ENCODE data around the gene CR1.
"Not testable (repeated sequence)": the region's sequence is repeated elsewhere in the genome, so short reads cannot be mapped to it uniquely, and the experiment has no call there.

The CR1 gene

GRCh38 chr1:207634293-207634692 is 138.3 kb downstream of the CR1 start:
- not testable (repeated sequence) for H2BK5ac ChIP-seq (ENCODE audit: low read length); H3K27ac ChIP-seq (replicated peaks; ENCODE audit: low read length); H3K18ac ChIP-seq (ENCODE audit: low read length); H3K4me1 ChIP-seq (ENCODE audit: control insufficient read depth in 2 of 2, insufficient read depth in 1 of 2, low read depth in 1 of 2, low read length in 2 of 2); H3K4ac ChIP-seq (ENCODE audit: low read length); H2BK12ac ChIP-seq (ENCODE audit: low read length); H3K79me1 ChIP-seq (ENCODE audit: low read depth, low read length); H4K8ac ChIP-seq (ENCODE audit: low read depth, low read length); H2AK5ac ChIP-seq (ENCODE audit: low read depth, low read length); DNase-seq (ENCODE audit: low spot score); H3K36me3 ChIP-seq (replicated peaks in 1 of 2; ENCODE audit: control insufficient read depth in 2 of 2, insufficient read depth in 2 of 2, low read length in 2 of 2); H4K91ac ChIP-seq (ENCODE audit: low read depth, low read length, poor library complexity); H2BK15ac ChIP-seq (ENCODE audit: low read length); H3K23ac ChIP-seq (ENCODE audit: low read depth, low read length, poor library complexity); H3K4me3 ChIP-seq (ENCODE audit: low read length in 2 of 2); H3K9ac ChIP-seq (ENCODE audit: low read depth, low read length, poor library complexity); H3K4me2 ChIP-seq (ENCODE audit: insufficient read depth, low read length, poor library complexity, severe bottlenecking); H3K14ac ChIP-seq (ENCODE audit: low read length); H3K27me3 ChIP-seq (ENCODE audit: control insufficient read depth in 3 of 3, insufficient read depth in 3 of 3, low read depth in 1 of 3, low read length in 3 of 3); H3K9me3 ChIP-seq (replicated peaks in 1 of 2; ENCODE audit: control insufficient read depth in 2 of 2, insufficient read depth in 1 of 2, low read depth in 1 of 2, low read length in 2 of 2); H2AFZ ChIP-seq (ENCODE audit: low read length); H2BK120ac ChIP-seq (ENCODE audit: low read depth, low read length)
- WGBS, 2 donors (ENCODE audit: extremely low coverage in 2 of 2, insufficient read length in 2 of 2, insufficient replicate concordance in 1 of 2): no CpG with 5 or more reads among the region's 6 CpGs

- H4K8ac ChIP-seq (ENCODE audit: low read depth, low read length); H2BK5ac ChIP-seq (ENCODE audit: low read length); H2AK5ac ChIP-seq (ENCODE audit: low read depth, low read length); H3K4ac ChIP-seq (ENCODE audit: low read length); H3K18ac ChIP-seq (ENCODE audit: low read length); H3K79me1 ChIP-seq (ENCODE audit: low read depth, low read length); H2BK120ac ChIP-seq (ENCODE audit: low read depth, low read length); H3K14ac ChIP-seq (ENCODE audit: low read length); H3K36me3 ChIP-seq (replicated peaks in 1 of 2; ENCODE audit: control insufficient read depth in 2 of 2, insufficient read depth in 2 of 2, low read length in 2 of 2); H3K23ac ChIP-seq (ENCODE audit: low read depth, low read length, poor library complexity); H3K9me3 ChIP-seq (replicated peaks in 1 of 2; ENCODE audit: control insufficient read depth in 2 of 2, insufficient read depth in 1 of 2, low read depth in 1 of 2, low read length in 2 of 2); H4K91ac ChIP-seq (ENCODE audit: low read depth, low read length, poor library complexity); DNase-seq (ENCODE audit: low spot score); H2BK15ac ChIP-seq (ENCODE audit: low read length); H2BK12ac ChIP-seq (ENCODE audit: low read length); H3K27ac ChIP-seq (replicated peaks; ENCODE audit: low read length); H3K4me3 ChIP-seq (ENCODE audit: low read length in 2 of 2); H3K4me1 ChIP-seq (ENCODE audit: control insufficient read depth in 2 of 2, insufficient read depth in 1 of 2, low read depth in 1 of 2, low read length in 2 of 2); H3K27me3 ChIP-seq (ENCODE audit: control insufficient read depth in 3 of 3, insufficient read depth in 3 of 3, low read depth in 1 of 3, low read length in 3 of 3); H3K4me2 ChIP-seq (ENCODE audit: insufficient read depth, low read length, poor library complexity, severe bottlenecking); H3K9ac ChIP-seq (ENCODE audit: low read depth, low read length, poor library complexity); H2AFZ ChIP-seq (ENCODE audit: low read length): not testable (repeated sequence)
- WGBS, 2 donors (ENCODE audit: extremely low coverage in 2 of 2, insufficient read length in 2 of 2, insufficient replicate concordance in 1 of 2): 100% methylated on average over 2 of the region's 7 CpGs; no CpG with 5 or more reads in 1 of the 2 donors
Measured at GRCh38 chr1:207635569-207636186, 139.7 kb downstream of the CR1 start.

GRCh38 chr1:207638487-207639145 is 142.7 kb downstream of the CR1 start:
- not testable (repeated sequence) for H3K79me1 ChIP-seq (ENCODE audit: low read depth, low read length); H2BK12ac ChIP-seq (ENCODE audit: low read length); H3K14ac ChIP-seq (ENCODE audit: low read length); H4K91ac ChIP-seq (ENCODE audit: low read depth, low read length, poor library complexity); H3K4me2 ChIP-seq (ENCODE audit: insufficient read depth, low read length, poor library complexity, severe bottlenecking); H3K4me3 ChIP-seq (ENCODE audit: low read length in 2 of 2); H2BK5ac ChIP-seq (ENCODE audit: low read length); H3K4me1 ChIP-seq (ENCODE audit: control insufficient read depth in 2 of 2, insufficient read depth in 1 of 2, low read depth in 1 of 2, low read length in 2 of 2); H3K27me3 ChIP-seq (ENCODE audit: control insufficient read depth in 3 of 3, insufficient read depth in 3 of 3, low read depth in 1 of 3, low read length in 3 of 3); H3K9ac ChIP-seq (ENCODE audit: low read depth, low read length, poor library complexity); H3K18ac ChIP-seq (ENCODE audit: low read length); H3K36me3 ChIP-seq (replicated peaks in 1 of 2; ENCODE audit: control insufficient read depth in 2 of 2, insufficient read depth in 2 of 2, low read length in 2 of 2); H2AK5ac ChIP-seq (ENCODE audit: low read depth, low read length); H3K4ac ChIP-seq (ENCODE audit: low read length); H3K9me3 ChIP-seq (replicated peaks in 1 of 2; ENCODE audit: control insufficient read depth in 2 of 2, insufficient read depth in 1 of 2, low read depth in 1 of 2, low read length in 2 of 2); H4K8ac ChIP-seq (ENCODE audit: low read depth, low read length); H2BK120ac ChIP-seq (ENCODE audit: low read depth, low read length); H2BK15ac ChIP-seq (ENCODE audit: low read length); DNase-seq (ENCODE audit: low spot score); H2AFZ ChIP-seq (ENCODE audit: low read length); H3K27ac ChIP-seq (replicated peaks; ENCODE audit: low read length); H3K23ac ChIP-seq (ENCODE audit: low read depth, low read length, poor library complexity)
- no CpG with 5 or more reads among the region's 9 CpGs for WGBS, 2 donors (ENCODE audit: extremely low coverage in 2 of 2, insufficient read length in 2 of 2, insufficient replicate concordance in 1 of 2)

- H2AK5ac ChIP-seq (ENCODE audit: low read depth, low read length); H3K36me3 ChIP-seq (replicated peaks in 1 of 2; ENCODE audit: control insufficient read depth in 2 of 2, insufficient read depth in 2 of 2, low read length in 2 of 2); H3K9ac ChIP-seq (ENCODE audit: low read depth, low read length, poor library complexity); H2BK12ac ChIP-seq (ENCODE audit: low read length); H3K9me3 ChIP-seq (replicated peaks in 1 of 2; ENCODE audit: control insufficient read depth in 2 of 2, insufficient read depth in 1 of 2, low read depth in 1 of 2, low read length in 2 of 2); H3K4me2 ChIP-seq (ENCODE audit: insufficient read depth, low read length, poor library complexity, severe bottlenecking); H4K91ac ChIP-seq (ENCODE audit: low read depth, low read length, poor library complexity); H3K14ac ChIP-seq (ENCODE audit: low read length); H3K4me3 ChIP-seq (ENCODE audit: low read length in 2 of 2); H3K4me1 ChIP-seq (ENCODE audit: control insufficient read depth in 2 of 2, insufficient read depth in 1 of 2, low read depth in 1 of 2, low read length in 2 of 2); H3K79me1 ChIP-seq (ENCODE audit: low read depth, low read length); H3K27ac ChIP-seq (replicated peaks; ENCODE audit: low read length); H3K27me3 ChIP-seq (ENCODE audit: control insufficient read depth in 3 of 3, insufficient read depth in 3 of 3, low read depth in 1 of 3, low read length in 3 of 3); H3K4ac ChIP-seq (ENCODE audit: low read length); H3K23ac ChIP-seq (ENCODE audit: low read depth, low read length, poor library complexity); DNase-seq (ENCODE audit: low spot score); H3K18ac ChIP-seq (ENCODE audit: low read length); H2AFZ ChIP-seq (ENCODE audit: low read length); H2BK120ac ChIP-seq (ENCODE audit: low read depth, low read length); H4K8ac ChIP-seq (ENCODE audit: low read depth, low read length); H2BK5ac ChIP-seq (ENCODE audit: low read length); H2BK15ac ChIP-seq (ENCODE audit: low read length): not testable (repeated sequence)
- WGBS, 2 donors (ENCODE audit: extremely low coverage in 2 of 2, insufficient read length in 2 of 2, insufficient replicate concordance in 1 of 2): no CpG with 5 or more reads among the region's 5 CpGs
Measured at GRCh38 chr1:207639362-207639761, 143.4 kb downstream of the CR1 start.
